ENCODE results near the gene TAOK1.
"Not testable (repeated sequence)": the region's sequence is repeated elsewhere in the genome, so short reads cannot be mapped to it uniquely, and the experiment has no call there.

The TAOK1 gene

GRCh38 chr17:29389982-29390850 lies at the start of gene TAOK1:
TAOK1 (plus strand) TSS chr17:29390363; CDS start chr17:29451549, 61,186 bp downstream.
- DNase-seq = peak; percentile 96 to 99

DNA sequence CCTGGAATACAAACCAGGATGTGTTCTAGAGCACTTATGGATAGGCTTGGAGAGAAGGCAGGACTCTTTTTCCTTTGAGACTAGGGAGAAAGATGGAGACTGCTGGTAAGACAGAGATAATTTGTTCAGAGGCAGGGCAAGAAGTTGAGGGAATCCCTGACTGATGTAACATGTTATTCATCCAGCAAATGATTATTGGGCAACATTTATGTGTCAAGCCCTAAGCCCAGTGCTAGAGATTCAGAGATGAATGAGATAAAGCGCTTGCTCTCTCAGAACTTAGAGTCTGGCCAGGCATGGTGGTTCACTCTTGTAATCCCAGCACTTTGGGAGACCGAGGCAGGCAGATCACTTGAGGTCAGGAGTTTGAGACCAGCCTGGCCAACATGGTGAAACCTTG lies 48.4 kb upstream of the TAOK1 start:
- peak; percentile 73 to 79 for DNase-seq

DNA sequence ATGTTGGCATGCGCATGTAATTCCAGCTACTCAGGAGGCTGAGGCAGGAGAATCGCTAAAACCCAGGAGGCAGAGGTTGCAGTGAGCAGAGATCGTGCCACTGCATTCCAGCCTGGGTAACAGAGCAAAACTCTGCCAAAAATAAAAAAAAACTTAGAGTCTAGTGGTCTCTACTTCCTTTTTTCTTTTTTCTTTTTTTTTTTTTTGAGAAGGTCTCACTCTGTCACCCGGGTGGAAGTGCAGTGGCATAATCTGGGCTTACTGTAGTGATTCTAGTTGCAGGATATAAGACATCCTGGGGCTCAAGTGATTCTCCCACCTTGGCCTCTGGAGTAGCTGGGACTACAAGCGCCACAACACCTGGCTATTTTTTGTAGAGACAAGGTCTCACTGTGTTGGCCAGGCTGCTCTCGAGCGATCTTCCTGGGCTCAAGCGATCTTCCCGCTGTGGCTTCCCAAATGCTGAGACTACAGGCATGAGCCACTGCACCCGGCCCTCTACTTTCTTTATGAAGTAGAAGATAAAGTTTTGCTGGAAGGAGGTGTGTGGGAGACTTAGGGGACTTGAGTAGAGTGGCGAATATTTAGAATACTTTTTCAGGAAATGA lies 47.9 kb upstream of the TAOK1 start:
- peak; percentile 14 to 22 for DNase-seq

- no peak for DNase-seq
Measured at GRCh38 chr17:29344201-29344856, 45.8 kb upstream of the TAOK1 start.

DNA sequence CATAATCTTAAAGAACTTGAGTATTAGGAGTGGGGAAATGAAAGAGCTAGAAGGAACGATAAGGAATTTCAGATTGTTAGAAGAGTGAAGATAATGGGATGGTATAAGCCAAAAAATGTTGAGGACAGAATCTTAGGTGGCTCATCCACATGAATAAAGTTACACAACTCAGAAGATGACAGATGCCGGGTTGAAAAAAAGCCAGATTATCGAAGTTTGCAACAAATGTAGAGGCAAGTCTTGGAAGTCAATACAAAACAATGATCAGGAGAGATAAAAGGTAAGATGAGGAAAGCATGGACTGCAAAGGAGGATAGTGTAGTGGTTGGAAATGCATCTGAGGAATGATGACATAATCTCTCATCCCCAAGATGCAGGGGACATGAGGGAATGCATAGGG lies 45.1 kb upstream of the TAOK1 start:
- no peak for DNase-seq

- not testable (repeated sequence) for DNase-seq
Measured at GRCh38 chr17:29345470-29345869, 44.7 kb upstream of the TAOK1 start.

DNA sequence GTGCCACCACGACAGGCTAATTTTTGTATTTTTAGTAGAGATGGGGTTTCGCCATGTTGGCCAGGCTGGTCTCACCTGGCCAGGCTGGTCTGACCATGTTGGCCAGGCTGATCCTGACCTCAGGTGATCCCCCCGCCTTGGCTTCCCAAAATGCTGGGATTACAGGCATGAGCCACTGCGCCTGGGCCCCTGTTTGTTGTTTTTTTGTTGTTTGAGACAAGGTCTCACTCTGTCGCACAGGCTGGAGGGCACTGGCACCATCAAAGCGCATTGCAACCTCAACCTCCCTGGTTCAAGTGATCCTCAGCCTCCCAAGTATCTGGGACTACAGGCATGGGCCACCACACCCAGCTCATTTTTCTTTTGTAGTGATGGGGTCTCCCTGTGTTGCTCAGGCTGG lies 43.7 kb upstream of the TAOK1 start:
- no peak for DNase-seq

- peak in 1 of 2 donors; percentile 53 for DNase-seq
Measured at GRCh38 chr17:29347831-29348629, 42.1 kb upstream of the TAOK1 start.

- DNase-seq = no peak
Measured at GRCh38 chr17:29349409-29349808, 40.8 kb upstream of the TAOK1 start.

DNA sequence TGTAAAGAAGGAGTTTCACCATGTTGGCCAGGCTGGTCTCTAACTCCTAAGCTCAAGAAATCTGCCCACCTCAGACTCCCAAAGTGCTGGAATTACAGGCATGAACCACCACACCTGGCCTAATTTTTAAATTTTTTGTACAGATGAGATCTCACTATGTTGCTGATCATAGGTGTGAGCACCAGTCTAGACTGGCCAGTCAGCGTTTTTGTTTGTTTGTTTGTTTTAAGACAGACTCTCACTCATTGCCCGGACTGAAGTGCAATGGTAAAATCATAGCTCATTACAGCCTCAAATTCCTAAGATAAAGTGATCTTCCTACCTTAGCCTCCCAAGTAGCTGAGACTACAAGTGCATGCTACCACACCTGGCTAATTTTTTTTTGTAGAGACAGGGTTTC lies 38.0 kb upstream of the TAOK1 start:
- DNase-seq = no peak

- no peak for DNase-seq
Measured at GRCh38 chr17:29357232-29357631, 32.9 kb upstream of the TAOK1 start.

- DNase-seq = no peak
Measured at GRCh38 chr17:29357821-29358232, 32.3 kb upstream of the TAOK1 start.

DNA sequence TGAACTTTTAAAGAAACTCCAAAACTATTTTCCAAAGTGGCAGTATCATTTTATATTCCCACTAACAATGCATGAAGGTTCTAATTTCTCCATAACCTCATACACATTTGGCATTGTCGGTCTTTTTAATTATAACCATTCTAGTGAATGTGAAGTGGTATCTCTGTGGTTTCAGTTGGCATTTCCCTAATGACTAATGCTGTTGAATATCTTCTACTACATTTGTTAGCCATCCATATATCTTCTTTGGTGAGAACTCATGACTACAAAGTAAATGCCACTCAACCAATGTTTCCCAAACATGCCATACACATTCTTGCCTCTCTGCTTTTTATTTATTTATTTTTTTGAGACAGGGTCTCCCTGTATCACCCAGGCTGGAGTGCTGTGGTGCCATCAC lies 31.7 kb upstream of the TAOK1 start:
- DNase-seq = no peak

GRCh38 chr17:29359777-29360176 lies 30.4 kb upstream of the TAOK1 start:
- no peak for DNase-seq

GRCh38 chr17:29363716-29364115 lies 26.4 kb upstream of the TAOK1 start:
- DNase-seq = peak in 1 of 2 donors; percentile 32

DNA sequence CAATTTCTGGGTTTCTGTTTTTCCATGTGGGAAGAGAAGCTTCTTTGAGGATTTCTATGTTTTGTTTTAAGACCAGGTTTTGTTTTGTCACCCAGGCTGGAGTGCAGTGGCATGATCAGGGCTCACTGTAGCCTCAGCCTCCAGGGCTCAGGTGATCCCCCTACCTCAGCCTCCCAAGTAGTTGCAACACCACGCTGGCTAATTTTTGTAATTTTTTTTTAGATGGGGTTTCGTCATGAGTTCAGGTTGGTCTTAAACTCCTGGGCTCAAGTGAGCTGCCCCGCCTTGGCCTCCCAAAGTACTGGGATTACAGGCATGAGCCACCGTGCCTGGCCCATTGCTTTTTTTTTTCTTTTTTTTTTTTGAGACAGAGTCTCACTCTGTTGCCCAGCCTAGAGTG lies 25.5 kb upstream of the TAOK1 start:
- no peak for DNase-seq

- DNase-seq = no peak
Measured at GRCh38 chr17:29368161-29368560, 22.0 kb upstream of the TAOK1 start.

- DNase-seq = no peak
Measured at GRCh38 chr17:29368926-29369325, 21.2 kb upstream of the TAOK1 start.

DNA sequence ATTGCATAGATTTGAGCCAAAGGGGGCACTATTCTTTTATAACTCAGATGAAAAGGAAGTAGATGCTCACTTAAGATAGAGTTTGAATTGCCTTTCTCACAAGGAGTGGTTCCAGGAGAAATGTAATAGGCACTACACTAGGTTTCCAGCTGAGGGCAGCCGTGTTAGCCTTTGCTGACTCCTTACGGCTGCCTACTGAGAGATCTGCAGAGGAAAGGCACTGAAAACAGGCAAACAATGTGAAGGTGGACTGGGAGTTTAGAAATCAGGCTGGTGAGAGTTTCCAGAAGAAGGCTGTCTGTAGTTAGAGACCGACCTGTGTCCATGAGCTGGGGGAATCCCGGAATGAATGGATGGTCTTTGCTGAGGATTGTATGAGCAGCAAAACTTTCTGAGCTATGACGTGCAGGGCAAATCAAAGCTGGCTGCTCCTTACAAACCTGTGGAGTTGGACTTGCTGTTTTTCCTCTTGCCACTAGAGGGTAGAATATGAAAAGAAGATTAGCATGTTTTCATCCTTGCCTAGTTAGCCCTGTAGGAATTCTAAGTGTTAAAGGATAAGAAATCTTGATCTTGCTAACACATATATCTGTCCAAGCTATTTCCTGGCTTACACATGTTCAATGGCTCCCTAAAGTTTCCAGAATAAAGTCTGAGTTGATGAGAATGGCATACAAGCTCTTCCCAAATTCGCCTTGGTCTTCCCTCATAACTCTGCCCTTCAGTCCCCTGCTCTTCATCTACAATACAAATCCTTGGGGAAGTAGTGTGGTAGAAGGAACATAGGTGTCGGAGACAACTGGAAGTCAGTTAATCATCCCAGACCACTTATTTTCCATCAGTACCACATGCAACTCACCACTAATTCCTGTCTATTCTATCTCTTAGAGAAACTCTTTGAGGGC lies 20.1 kb upstream of the TAOK1 start:
- DNase-seq = peak; percentile 70 to 86

- peak; percentile 39 to 80 for DNase-seq
Measured at GRCh38 chr17:29376667-29377270, 13.4 kb upstream of the TAOK1 start.

DNA sequence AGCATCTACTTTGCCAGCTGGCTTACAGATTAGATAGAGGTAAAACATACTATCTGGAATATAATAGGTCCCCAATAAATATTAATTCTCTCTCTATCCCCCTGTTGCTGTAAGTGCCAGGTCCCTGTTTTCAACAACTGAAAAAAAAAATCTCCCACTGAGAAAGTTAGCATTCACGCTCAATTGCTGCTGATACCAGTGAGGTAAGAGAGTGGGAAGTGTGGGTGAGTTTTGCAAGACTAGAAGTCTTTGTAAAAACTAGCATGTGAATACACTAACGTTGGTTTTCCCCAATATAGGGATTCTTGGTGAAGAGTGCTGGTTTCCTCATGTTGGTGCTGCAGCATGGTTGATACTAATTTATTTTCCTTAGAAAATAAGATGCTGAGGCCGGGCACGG lies 11.7 kb upstream of the TAOK1 start:
- peak; percentile 70 to 90 for DNase-seq

All from inflammatory macrophage treated with lipopolysaccharide for 1 hour (primary cell).